ENCODE measurements around the gene ARHGAP44. TPM values are rescaled to one million over a fixed set of nuclear protein-coding genes. Genes with fewer than 3 reads are reported as not detected.

The ARHGAP44 gene
- total and polyA plus RNA-seq, 9 of the 15 experiments (the other 6 are each of a cell fraction or from before 2014, with no cell fraction given) = 0.01 to 0.68 (median 0.07) TPM; not detected in 1

DNA sequence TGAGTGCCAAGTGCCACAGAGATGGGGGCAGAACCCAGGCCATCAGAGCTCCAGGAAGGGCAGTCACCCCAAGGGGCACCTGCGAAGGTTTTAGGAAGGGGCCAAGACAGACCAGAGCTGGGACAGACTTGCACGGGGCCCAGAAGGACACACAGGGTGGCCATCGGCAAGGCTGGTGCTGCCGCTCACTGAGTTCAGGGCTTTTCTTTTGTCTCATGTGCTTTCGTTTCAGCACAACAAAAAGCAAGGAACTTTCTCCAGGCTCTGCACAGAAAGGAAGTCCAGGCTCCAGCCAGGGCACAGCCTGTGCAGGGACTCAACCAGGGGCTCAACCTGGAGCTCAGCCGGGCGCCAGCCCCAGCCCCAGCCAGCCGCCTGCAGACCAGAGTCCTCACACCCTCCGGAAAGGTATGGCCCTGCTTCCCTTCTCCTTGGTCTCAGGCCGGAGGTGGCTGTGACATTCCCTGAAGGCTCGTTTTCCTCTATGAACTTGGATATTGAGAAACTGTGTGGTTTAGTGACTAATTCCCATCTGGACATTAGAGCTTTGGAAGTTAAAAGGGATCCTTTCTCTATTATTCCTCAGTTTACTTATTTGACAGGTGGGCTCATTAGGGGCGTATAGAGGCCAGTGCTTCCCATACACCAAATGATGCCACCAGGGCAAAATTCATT is 190.7 kb downstream of the ARHGAP44 start:
- Histone ChIP-seq H3K9ac (ENCODE audit: insufficient read depth in 1 of 2, low read depth in 2 of 2, low read length in 2 of 2) (no peak overlapping the region), H3K27me3 (ENCODE audit: control insufficient read depth in 2 of 2, insufficient read depth in 2 of 2, low read length in 2 of 2) (peaks cover 2 to 24% of the 10 kb centered on the region in 2 experiments; a peak in 2 of 5 replicates), H4K20me1 (replicated peaks; ENCODE audit: control insufficient read depth, insufficient read depth, low read length) (no peaks in the 10 kb centered on the region), H3K79me2 (ENCODE audit: control insufficient read depth, insufficient read depth, low read length) (no peaks in the 10 kb centered on the region), H3K4me1 (replicated peaks in 1 of 2; ENCODE audit: control insufficient read depth in 2 of 2, insufficient read depth in 2 of 2, low read length in 2 of 2) (peaks cover 0 to 3% of the 10 kb centered on the region in 2 experiments; a peak in 1 of 5 replicates), H3K27ac (ENCODE audit: extremely low read depth, low read depth, low read length) (no peak overlapping the region), H3K9me3 (replicated peaks; ENCODE audit: control insufficient read depth, insufficient read depth, low read depth, low read length) (no peaks in the 10 kb centered on the region), H3K4me2 (ENCODE audit: insufficient read depth, low read length) (no peak overlapping the region), H3K9me1 (ENCODE audit: control insufficient read depth, insufficient read depth, low read length) (no peaks in the 10 kb centered on the region), H3K36me3 (ENCODE audit: control insufficient read depth, insufficient read depth, low read length) (no peaks in the 10 kb centered on the region), H2AFZ (ENCODE audit: low read depth, low read length) (no peak overlapping the region), H3K4me3 (no peak overlapping the region)
- TF ChIP-seq MXI1 (IDR thresholded peaks at IDR 0.05; ENCODE audit: low read depth, low read length) (no peak), ZFP91 (CRISPR knock-in tag; IDR thresholded peaks at IDR 0.05) (no peak), CHD4 (IDR thresholded peaks at IDR 0.05; ENCODE audit: insufficient read depth, insufficient replicate concordance, low read depth, low read length, poor library complexity, severe bottlenecking) (no peak), EGR1 (conservative IDR thresholded peaks at IDR 0.05) (no peak), GATAD2B (IDR thresholded peaks at IDR 0.05; ENCODE audit: borderline replicate concordance) (no peak), ZNF324 (CRISPR knock-in tag; IDR thresholded peaks at IDR 0.05) (no peak), POU5F1 (IDR thresholded peaks at IDR 0.05; ENCODE audit: borderline replicate concordance, low read depth, low read length, partially characterized antibody) (no peak), SMAD2 (IDR thresholded peaks at IDR 0.05; ENCODE audit: low read depth, low read length) (no peak), SREBF1 (IDR thresholded peaks at IDR 0.05; ENCODE audit: borderline replicate concordance, low read depth, low read length) (no peak)
- TF ChIP-seq, protein P1, sequence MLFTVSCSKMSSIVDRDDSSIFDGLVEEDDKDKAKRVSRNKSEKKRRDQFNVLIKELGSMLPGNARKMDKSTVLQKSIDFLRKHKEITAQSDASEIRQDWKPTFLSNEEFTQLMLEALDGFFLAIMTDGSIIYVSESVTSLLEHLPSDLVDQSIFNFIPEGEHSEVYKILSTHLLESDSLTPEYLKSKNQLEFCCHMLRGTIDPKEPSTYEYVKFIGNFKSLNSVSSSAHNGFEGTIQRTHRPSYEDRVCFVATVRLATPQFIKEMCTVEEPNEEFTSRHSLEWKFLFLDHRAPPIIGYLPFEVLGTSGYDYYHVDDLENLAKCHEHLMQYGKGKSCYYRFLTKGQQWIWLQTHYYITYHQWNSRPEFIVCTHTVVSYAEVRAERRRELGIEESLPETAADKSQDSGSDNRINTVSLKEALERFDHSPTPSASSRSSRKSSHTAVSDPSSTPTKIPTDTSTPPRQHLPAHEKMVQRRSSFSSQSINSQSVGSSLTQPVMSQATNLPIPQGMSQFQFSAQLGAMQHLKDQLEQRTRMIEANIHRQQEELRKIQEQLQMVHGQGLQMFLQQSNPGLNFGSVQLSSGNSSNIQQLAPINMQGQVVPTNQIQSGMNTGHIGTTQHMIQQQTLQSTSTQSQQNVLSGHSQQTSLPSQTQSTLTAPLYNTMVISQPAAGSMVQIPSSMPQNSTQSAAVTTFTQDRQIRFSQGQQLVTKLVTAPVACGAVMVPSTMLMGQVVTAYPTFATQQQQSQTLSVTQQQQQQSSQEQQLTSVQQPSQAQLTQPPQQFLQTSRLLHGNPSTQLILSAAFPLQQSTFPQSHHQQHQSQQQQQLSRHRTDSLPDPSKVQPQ (CRISPR knock-in tag; IDR thresholded peaks at IDR 0.05; ENCODE audit: borderline replicate concordance) = no peak
- ChIA-PET POLR2A (interaction anchor here (0.9 kb wide), 1 partner anchor 9 kb away, joined by 3 read pairs; no protein-coding TSS in a partner anchor), CTCF (ENCODE audit: low intra/inter-chr PET ratio) (no interaction called here)
- ATAC-seq (no peak), DNase-seq (ENCODE audit: extremely low read depth in 1 of 4, low spot score in 3 of 4) (no peak), FAIRE-seq (no peak)
- intact Hi-C loops (cut with micrococcal nuclease) (no loop called here), in situ Hi-C loops (cut with MboI) (no loop called here)
- no TSS peak for BruUV-seq (replicated peaks)
- 3% methylated on average over 10 of the region's 12 CpGs for WGBS (ENCODE audit: insufficient coverage, low coverage, missing lambda C conversion rate)

Measured in K562 (cell line).